IgD-negative memory B cell (primary cell): Measurements from ENCODE around the gene GPR107. TPM values are rescaled to one million over a fixed set of nuclear protein-coding genes. Genes with fewer than 3 reads are reported as not detected.

Source experiments
- H3K27ac Mint-ChIP-seq, 3 donors: one replicate each; pipeline ENCODE4 v1.8.0; 2020 to 2022; ENCODE audit warnings: mild to moderate bottlenecking in 3 of 3, mixed read lengths in 3 of 3, moderate library complexity in 1 of 3
- H3K27me3 Mint-ChIP-seq: one replicate; pipeline ENCODE4 v1.8.0; 2021; ENCODE audit warnings: mixed read lengths
- H3K36me3 Mint-ChIP-seq: one replicate; pipeline ENCODE4 v1.8.0; 2020; ENCODE audit warnings: mild to moderate bottlenecking, mixed read lengths
- H3K4me1 Mint-ChIP-seq, 3 donors: one replicate each; pipeline ENCODE4 v1.8.0; 2020 to 2022; ENCODE audit warnings: mixed read lengths in 3 of 3, mild to moderate bottlenecking in 1 of 3
- H3K4me3 Mint-ChIP-seq, 4 donors: one replicate each; pipeline ENCODE4 v1.8.0; 2020 to 2022; ENCODE audit warnings: mild to moderate bottlenecking in 4 of 4, mixed read lengths in 4 of 4, moderate library complexity in 3 of 4
- H3K9me3 Mint-ChIP-seq, 3 donors: one replicate each; pipeline ENCODE4 v1.8.0; 2020 to 2021; ENCODE audit warnings: mixed read lengths in 3 of 3, mild to moderate bottlenecking in 1 of 3
- polyA plus RNA-seq: library from polyadenylated mRNA; unstranded; fragments of 300-500 nt; fragmentation: Illumina TruSeq; gene quantifications from one replicate; pipeline ENCODE4 v1.2.3, GENCODE V29; 2021

Gene GPR107
- polyA plus RNA-seq, 1 donor from 2014 or later = 2.1 TPM

DNA sequence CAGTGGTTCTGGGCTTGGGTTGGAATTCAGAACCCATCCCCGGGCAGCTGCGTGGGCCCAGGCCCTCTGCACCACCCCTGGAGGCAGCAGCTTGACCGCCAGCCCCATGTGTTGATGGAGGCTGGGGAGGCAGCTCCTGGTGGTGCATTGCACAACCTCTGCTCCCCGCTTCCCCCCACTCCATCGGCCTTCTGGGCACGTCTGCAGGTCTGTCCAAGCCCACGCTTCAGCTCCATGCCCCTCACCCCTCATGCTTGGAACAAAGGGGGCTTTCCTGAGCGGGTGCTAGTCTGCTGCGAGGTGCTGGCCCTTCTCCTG, 119.9 kb downstream of the GPR107 start:
- Mint-ChIP-seq H3K4me1 (peaks cover 0 to 5% (median 2%) of the 10 kb centered on the region in 3 donors), H3K4me3 (peak overlapping the region in 2 of 4 donors; percentile 60 to 85), H3K36me3 (no peaks in the 10 kb centered on the region), H3K27me3 (peaks cover 26% of the 10 kb centered on the region), H3K27ac (peak overlapping the region in 1 of 3 donors; percentile 19), H3K9me3 (no peaks in the 10 kb centered on the region)

DNA sequence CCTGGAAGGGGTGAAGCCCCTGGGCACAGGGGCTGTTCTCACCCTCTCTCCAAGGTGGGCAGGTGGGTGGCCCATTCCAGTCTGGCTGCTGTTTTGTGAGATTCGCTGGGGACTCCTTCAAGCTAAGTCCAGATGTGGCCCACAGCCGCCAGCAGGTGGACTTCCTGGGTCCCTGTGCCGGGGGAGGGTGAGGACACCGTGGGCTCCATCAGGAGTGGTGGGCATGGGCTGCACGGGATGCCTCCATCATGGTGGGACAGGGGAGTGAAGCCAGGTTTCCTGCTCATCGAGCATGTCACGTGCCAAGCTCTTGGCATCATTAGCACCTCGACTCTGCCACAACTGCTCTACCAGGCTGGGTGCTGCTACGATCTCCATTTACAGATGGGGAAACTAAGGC, 120.3 kb downstream of the GPR107 start:
- Mint-ChIP-seq H3K36me3 (no peaks in the 10 kb centered on the region), H3K9me3 (no peaks in the 10 kb centered on the region), H3K27ac (peak overlapping the region in 1 of 3 donors; percentile 19), H3K4me1 (peaks cover 0 to 5% (median 2%) of the 10 kb centered on the region in 3 donors), H3K4me3 (peak overlapping the region in 3 of 4 donors; percentile 52 to 85 (median 60)), H3K27me3 (peaks cover 24% of the 10 kb centered on the region)

DNA sequence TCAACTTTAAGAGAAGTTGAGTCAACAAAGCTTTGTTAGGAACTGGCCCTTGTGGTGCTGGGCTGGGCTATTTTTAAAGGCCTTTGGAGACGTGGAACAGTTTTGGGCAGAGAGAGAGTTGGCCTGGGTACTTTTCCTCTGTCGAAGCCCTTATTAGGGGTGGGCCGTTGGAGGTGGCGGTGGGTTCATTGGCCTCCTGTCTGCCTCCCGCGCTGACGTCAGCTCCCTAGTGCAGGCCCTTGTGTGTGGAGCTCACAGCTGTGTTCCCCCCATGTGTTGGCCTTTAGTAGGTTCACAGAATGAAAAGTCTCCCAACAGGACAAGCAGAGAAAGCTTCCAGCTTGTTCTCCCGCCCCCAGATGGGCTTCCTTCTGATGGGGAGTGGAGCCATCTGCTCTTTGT, 121.2 kb downstream of the GPR107 start:
- peaks cover 23% of the 10 kb centered on the region for H3K27me3 Mint-ChIP-seq
- H3K9me3 Mint-ChIP-seq = no peaks in the 10 kb centered on the region
- peaks cover 0 to 5% (median 2%) of the 10 kb centered on the region in 3 donors for H3K4me1 Mint-ChIP-seq

DNA sequence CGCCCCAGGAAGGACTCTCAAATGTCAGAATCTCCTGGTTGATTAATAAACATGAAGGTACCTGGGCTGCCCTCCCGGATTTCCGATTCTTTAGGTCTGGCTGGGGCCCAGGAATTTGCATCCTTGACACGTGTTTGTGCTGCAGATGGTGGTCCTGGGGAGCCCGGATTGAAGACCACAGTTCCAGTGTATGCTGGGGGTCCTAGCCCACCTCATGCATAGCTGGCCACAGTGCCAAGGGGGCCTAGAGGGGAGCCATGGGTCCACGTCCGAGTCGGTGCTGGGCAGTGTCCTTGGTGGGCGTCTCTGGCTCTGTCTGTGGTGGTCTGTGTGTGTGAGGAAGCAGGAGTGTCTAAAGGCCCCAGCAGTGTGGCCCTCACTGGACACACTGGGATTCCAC, 121.6 kb downstream of the GPR107 start:
- H3K4me1 Mint-ChIP-seq = peaks cover 0 to 5% (median 2%) of the 10 kb centered on the region in 3 donors
- H3K36me3 Mint-ChIP-seq = no peaks in the 10 kb centered on the region
- H3K9me3 Mint-ChIP-seq = no peaks in the 10 kb centered on the region
- no peak overlapping the region for H3K27ac Mint-ChIP-seq
- no peak overlapping the region for H3K4me3 Mint-ChIP-seq
- peaks cover 23% of the 10 kb centered on the region for H3K27me3 Mint-ChIP-seq

More for the DNA sequence above, 121.2 kb downstream of the GPR107 start:
- H3K27ac Mint-ChIP-seq = no peak overlapping the region
- no peaks in the 10 kb centered on the region for H3K36me3 Mint-ChIP-seq
- peak overlapping the region in 1 of 4 donors; percentile 71 for H3K4me3 Mint-ChIP-seq

DNA sequence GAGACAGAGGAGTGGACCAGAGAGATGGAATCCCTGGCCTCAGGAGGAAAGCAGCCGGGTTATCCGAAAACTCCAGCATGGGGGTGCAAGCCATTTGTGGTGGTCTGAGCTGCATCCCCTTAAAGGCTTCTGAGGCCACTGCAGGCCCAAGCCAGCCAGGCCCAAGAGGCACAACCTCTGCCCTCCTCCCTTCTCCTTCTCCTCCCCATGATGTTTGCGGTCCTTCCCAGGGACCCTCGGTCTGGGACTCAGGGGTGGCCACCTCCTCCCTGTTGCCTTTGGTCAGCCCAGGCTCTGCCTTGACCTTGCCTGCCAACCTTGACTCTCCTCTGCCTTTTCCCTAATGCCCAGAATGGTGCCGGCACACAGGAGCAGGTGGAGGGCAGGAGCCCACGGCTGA, 123.1 kb downstream of the GPR107 start:
- H3K27me3 Mint-ChIP-seq = peaks cover 15% of the 10 kb centered on the region
- no peaks in the 10 kb centered on the region for H3K9me3 Mint-ChIP-seq
- H3K4me1 Mint-ChIP-seq = peaks cover 0 to 2% (median 2%) of the 10 kb centered on the region in 3 donors
- H3K27ac Mint-ChIP-seq = peak overlapping the region in 1 of 3 donors; percentile 78
- H3K36me3 Mint-ChIP-seq = no peaks in the 10 kb centered on the region
- no peak overlapping the region for H3K4me3 Mint-ChIP-seq

DNA sequence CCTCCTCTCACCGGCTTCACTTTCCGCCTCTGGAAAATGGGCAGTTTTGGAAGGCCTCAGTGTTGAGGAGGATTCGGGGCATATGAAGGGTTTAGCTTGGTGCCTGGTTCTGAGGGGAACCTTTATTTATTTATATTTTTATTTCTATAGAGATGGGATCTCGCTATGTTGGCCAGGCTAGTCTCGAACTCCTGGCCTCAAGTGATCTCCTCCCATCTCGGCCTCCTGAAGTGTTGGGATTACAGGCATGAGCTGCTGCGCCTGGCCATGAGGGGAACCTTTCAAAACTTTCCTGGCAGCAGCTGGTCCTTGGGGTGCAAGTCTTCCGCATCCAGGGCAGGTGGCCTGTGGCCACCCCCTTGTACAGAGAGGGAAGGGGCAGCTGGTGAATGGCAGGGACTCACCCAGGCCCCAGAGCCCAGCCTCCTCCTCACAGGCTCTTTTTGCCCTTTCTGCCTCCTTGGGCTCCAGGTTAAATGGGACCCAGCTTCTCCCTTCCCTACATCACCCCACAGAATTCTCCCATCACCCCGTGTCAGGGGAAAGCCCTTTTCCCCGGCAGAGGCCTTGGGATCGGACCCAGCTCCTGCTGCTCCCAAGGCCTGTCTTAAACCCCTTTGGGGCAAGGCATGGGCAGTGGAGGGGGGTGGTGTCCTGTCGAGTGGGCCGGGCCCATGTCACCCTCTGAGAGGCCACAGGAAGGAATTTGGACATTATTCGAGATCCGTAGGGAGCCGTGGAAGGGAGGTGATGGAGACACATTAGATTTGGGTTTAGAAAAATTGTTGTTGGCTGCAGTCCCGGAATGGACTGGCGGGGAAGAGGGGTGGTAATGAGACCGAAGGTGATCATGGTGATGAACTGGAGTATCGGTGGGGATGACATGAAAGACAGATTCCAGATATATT, 124.4 kb downstream of the GPR107 start:
- peaks cover 0 to 2% (median 2%) of the 10 kb centered on the region in 3 donors for H3K4me1 Mint-ChIP-seq
- no peaks in the 10 kb centered on the region for H3K36me3 Mint-ChIP-seq
- H3K27ac Mint-ChIP-seq = no peak overlapping the region
- peaks cover 13% of the 10 kb centered on the region for H3K27me3 Mint-ChIP-seq
- H3K9me3 Mint-ChIP-seq = no peaks in the 10 kb centered on the region
- no peak overlapping the region for H3K4me3 Mint-ChIP-seq

DNA sequence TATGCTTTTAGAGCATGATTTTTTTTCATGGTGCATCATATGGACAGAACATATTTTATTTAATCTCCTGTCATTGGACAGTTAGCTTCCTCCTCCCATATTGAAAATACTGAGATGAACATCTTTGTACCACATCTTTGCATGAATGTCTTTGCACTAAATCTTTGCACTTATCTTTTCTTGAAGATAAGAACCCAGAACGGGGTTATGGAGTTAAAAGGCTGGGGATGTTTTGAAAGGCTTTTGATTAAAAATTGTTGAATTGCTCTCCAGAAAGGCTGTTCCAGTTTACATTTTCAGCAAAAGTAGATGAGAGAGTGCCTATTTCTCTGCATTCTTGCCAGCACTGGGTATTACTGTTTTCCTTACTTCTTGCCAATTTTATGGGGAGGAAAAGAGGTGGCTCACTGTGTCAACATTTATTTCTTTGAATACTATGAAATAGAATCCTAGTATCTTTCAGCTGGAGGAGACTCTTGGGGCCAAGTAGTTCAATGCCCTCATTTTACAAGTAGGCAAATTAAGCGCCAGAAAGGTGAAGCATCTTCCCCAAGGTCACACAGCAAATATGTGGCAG, 125.7 kb downstream of the GPR107 start:
- H3K36me3 Mint-ChIP-seq = no peaks in the 10 kb centered on the region
- no peaks in the 10 kb centered on the region for H3K4me1 Mint-ChIP-seq
- H3K4me3 Mint-ChIP-seq = no peak overlapping the region
- H3K27ac Mint-ChIP-seq = no peak overlapping the region
- H3K9me3 Mint-ChIP-seq = no peaks in the 10 kb centered on the region
- peaks cover 3% of the 10 kb centered on the region for H3K27me3 Mint-ChIP-seq

DNA sequence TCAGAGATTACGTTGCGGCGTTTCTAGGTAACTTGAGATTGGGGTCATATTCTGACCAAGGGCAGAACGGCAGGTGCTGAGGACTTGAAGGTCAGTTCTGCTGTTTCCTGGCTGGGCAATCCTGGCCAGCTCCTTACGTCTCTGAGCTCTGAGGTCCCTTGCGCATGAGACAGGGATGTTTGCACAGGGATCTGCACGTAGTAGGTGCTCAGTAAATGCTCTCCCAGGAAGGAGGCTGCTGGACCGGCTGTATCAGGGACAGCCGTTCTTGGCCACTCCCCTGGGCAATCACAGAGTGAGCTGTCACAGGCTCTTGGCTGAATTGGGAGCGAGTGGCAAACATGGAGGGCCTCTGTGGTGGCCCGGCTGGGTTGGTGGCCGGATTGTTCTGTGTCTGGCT, 126.8 kb downstream of the GPR107 start:
- no peaks in the 10 kb centered on the region for H3K4me1 Mint-ChIP-seq
- H3K9me3 Mint-ChIP-seq = no peaks in the 10 kb centered on the region
- no peaks in the 10 kb centered on the region for H3K27me3 Mint-ChIP-seq
- no peak overlapping the region for H3K27ac Mint-ChIP-seq
- H3K36me3 Mint-ChIP-seq = no peaks in the 10 kb centered on the region
- no peak overlapping the region for H3K4me3 Mint-ChIP-seq

DNA sequence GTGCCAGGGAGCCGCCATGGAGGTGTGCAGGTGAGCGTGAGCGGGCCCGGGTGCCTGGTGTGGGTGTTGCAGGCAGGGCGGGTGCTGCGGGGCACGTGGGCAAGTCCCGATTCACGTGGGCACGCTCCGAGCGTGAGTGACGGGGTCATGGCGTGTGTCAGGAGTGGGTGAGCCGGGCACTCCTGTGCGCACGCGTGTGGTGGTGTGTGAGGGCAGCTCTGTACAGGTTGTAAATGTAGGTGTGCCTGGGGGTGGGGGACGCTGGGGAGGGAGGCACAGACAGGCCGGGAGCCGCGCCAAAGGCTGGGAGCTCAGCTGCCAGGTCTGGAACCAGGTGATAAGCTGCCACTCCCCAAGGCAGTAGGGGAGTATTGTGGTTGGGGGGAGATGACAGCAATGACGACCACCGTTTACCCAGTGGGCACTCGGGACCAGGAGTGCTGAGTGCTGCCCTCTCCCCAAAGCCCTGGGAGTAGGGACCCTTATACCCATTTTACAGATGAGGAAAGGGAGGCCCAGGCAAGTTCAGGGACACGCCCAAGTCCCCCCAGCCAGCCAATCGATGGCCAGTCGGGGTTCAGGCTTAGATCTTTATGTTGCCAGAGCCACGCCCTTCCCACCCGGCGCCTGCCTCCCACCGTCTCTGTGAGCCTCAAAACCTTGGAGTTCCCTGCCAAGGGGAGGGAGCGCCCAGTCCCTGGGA, 128.1 kb downstream of the GPR107 start:
- H3K27me3 Mint-ChIP-seq = peaks cover 3% of the 10 kb centered on the region
- H3K9me3 Mint-ChIP-seq = no peaks in the 10 kb centered on the region
- no peaks in the 10 kb centered on the region for H3K4me1 Mint-ChIP-seq
- no peak overlapping the region for H3K27ac Mint-ChIP-seq
- H3K36me3 Mint-ChIP-seq = no peaks in the 10 kb centered on the region
- H3K4me3 Mint-ChIP-seq = no peak overlapping the region

DNA sequence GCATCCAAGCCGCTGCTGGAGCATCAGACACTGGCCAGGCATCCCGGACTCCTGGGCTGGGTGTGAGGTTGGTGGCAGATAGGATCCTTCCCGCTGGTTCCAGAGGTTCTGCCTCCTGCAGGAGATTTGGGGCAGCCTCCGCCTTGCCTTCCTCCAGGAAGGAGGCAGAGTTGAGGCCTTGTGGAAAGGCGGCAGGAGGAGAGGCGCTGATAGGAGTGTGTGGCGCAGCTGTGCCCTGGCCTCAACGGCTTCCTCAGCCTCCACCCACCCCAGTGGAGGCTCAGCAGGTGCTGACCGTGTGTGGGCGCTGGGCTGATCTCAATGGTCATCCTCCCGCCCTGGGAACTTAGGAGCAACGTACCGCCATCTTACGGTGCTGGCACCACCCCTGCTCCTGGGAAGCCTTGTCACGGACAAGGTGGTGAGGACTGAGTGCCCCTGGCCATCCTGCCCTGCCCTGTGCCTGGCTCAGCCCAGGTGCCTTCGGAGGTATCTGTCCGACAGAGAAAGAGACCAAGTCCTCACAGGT, 128.7 kb downstream of the GPR107 start:
- Mint-ChIP-seq H3K36me3 (no peaks in the 10 kb centered on the region), H3K27ac (no peak overlapping the region), H3K4me1 (no peaks in the 10 kb centered on the region), H3K9me3 (no peaks in the 10 kb centered on the region), H3K27me3 (peaks cover 3% of the 10 kb centered on the region), H3K4me3 (no peak overlapping the region)

DNA sequence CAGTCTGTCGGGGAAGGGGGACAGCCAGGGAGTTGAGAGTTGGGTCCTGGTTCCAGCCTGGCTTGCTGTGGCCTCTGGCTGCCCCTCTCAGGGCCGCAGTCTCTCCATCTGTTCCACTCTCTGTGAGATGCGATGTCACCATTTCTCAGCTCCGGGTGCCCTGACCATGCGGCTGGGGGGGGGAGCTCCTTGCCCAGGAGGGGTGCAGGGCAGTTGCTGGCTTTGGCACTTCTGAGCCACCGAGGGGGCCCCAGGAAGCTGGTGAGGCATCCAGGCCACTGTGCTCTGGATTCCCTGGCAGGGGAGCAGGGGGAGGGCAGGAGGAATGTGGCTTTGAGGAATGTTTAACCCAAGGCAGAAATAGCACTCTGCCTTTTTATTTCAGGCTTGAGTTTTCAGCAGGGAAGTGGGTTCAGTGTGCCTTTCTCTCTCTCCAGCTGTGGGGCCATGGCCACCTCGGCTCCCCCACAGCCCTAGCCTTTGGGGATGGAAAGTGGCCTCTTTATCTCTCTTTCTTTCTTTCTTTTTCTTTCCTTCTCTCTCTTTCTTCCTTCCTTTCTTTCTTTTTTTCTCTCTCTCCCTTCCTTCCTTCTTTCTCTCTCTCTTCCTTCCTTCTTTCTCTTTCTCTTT, 129.5 kb downstream of the GPR107 start:
- peak overlapping the region in 1 of 3 donors; percentile 50 for H3K27ac Mint-ChIP-seq
- no peaks in the 10 kb centered on the region for H3K4me1 Mint-ChIP-seq

DNA sequence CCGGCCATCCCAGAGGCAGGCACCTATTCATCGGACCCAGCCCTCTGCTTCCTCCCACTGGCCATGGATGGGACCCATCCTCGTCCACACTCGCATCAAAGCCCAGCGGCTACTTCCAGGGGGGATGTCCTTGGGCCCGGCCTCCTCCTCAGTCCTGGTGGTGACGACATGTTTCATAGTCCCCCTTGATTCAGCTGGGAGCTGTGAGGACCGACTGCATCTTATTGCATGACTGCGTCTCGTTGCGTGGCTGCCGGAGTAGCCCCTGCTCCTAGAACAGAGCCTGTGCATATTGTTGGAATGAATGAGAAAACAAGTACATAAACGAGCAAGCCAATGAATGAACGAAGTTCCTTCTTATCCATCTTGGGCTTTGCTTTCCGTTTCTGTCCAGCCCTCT, 131.3 kb downstream of the GPR107 start:
- H3K4me1 Mint-ChIP-seq = no peaks in the 10 kb centered on the region
- peaks cover 5% of the 10 kb centered on the region for H3K27me3 Mint-ChIP-seq
- no peaks in the 10 kb centered on the region for H3K9me3 Mint-ChIP-seq
- H3K36me3 Mint-ChIP-seq = no peaks in the 10 kb centered on the region
- no peak overlapping the region for H3K27ac Mint-ChIP-seq
- H3K4me3 Mint-ChIP-seq = peak overlapping the region in 1 of 4 donors; percentile 12

More for the DNA sequence above, 129.5 kb downstream of the GPR107 start:
- Mint-ChIP-seq H3K9me3 (no peaks in the 10 kb centered on the region), H3K27me3 (peaks cover 3% of the 10 kb centered on the region), H3K36me3 (no peaks in the 10 kb centered on the region), H3K4me3 (no peak overlapping the region)

DNA sequence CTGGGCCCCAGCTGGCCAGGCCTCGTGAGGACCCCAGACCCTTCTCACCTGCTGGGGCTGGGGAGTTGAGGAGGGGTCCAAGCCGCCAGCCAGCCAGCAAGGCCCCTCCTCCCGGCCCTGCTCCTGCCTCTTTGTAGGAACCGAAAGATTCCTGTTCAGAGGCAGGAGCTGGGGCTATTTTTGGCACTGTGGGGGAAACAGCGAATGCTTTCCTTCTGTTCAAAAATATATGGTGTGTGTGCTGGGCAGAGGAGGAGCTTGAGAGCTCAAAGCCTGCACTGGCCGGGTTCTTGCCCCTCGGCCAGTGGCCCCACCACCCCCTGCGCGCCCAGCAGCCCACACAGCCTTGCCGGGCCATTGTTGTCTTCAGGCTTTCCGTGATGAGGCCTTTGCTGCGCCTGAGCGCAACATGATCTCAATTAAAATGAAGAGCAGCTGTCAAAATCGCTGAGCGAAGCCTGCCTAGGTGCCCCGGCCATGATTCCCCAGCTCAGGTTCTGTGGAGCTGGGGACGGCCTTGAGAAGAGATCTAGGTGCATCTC, 131.9 kb downstream of the GPR107 start:
- no peaks in the 10 kb centered on the region for H3K4me1 Mint-ChIP-seq
- peaks cover 5% of the 10 kb centered on the region for H3K27me3 Mint-ChIP-seq
- H3K27ac Mint-ChIP-seq = no peak overlapping the region
- no peak overlapping the region for H3K4me3 Mint-ChIP-seq
- no peaks in the 10 kb centered on the region for H3K36me3 Mint-ChIP-seq
- H3K9me3 Mint-ChIP-seq = no peaks in the 10 kb centered on the region

DNA sequence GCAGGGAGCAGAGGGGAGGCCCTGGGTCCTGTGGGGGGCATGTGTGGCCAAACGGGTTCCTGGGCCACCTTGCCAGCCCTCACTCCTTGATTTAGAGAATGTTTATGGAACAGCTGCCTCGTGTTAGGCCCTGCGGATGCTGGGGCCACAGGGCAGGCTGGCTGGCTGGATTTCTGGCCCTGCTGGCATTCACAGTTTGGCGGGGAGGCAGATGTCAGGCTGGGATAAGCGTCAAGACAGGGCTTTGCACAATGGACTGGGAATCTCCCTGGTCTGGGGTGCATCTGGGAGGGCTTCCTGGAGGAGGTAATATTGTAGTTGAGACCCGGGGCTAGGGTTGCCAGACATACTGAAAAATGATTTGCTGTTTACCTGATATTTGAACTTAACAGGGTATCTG, 132.3 kb downstream of the GPR107 start:
- H3K4me1 Mint-ChIP-seq = no peaks in the 10 kb centered on the region

More for the DNA sequence above, 132.3 kb downstream of the GPR107 start:
- Mint-ChIP-seq H3K4me3 (no peak overlapping the region), H3K27ac (no peak overlapping the region), H3K36me3 (no peaks in the 10 kb centered on the region), H3K27me3 (peaks cover 5% of the 10 kb centered on the region), H3K9me3 (no peaks in the 10 kb centered on the region)
